MM.1S (cell line): Measurements from ENCODE around the gene RPA3.
A peak's percentile ranks its signal among the peaks of the same experiment; 100 is the strongest.

Source experiments
- DNase-seq: peaks from one replicate; pipeline ENCODE4 v3.0.0-alpha.2; 2015
- H2AFZ ChIP-seq: fragments of 300-600 bp; sonication (generic); 2 replicates; pipeline ENCODE4 v1.6.0; 2016; ENCODE audit warnings: antibody characterized with exemption, low read length
- H3F3A ChIP-seq: fragments of 300-600 bp; sonication (generic); 2 replicates; pipeline ENCODE4 v1.6.1; 2016; ENCODE audit warnings: mild to moderate bottlenecking, antibody characterized with exemption, low read length, moderate library complexity, mixed read lengths; ENCODE audit not compliant: insufficient read depth
- H3K27ac ChIP-seq: fragments of 300-600 bp; sonication (generic); 2 replicates; pipeline ENCODE4 v1.5.1; 2016; ENCODE audit warnings: mild to moderate bottlenecking, low read length
- H3K27me3 ChIP-seq: fragments of 300-600 bp; sonication (generic); replicated peaks from 2 replicates; pipeline ENCODE4 v1.6.0; 2016; ENCODE audit warnings: low read length; ENCODE audit not compliant: insufficient read depth
- H3K36me3 ChIP-seq: fragments of 300-600 bp; sonication (generic); replicated peaks from 2 replicates; pipeline ENCODE4 v1.6.1; 2016; ENCODE audit warnings: mild to moderate bottlenecking, low read length, mixed read lengths; ENCODE audit not compliant: insufficient read depth
- H3K4me1 ChIP-seq: fragments of 300-600 bp; sonication (generic); 2 replicates; pipeline ENCODE4 v1.6.1; 2016; ENCODE audit warnings: low read length, mixed read lengths
- H3K4me2 ChIP-seq: fragments of 300-600 bp; sonication (generic); 2 replicates; pipeline ENCODE4 v1.6.0; 2016; ENCODE audit warnings: low read depth, low read length
- H3K4me3 ChIP-seq: fragments of 300-600 bp; sonication (generic); 2 replicates; pipeline ENCODE4 v1.5.1; 2016; ENCODE audit warnings: low read length, mixed read lengths
- H3K79me2 ChIP-seq: fragments of 300-600 bp; sonication (generic); 2 replicates; pipeline ENCODE4 v1.6.1; 2016; ENCODE audit warnings: mixed run types, low read length, mixed read lengths
- H3K9ac ChIP-seq: fragments of 300-600 bp; sonication (generic); 2 replicates; pipeline ENCODE4 v1.6.1; 2016; ENCODE audit warnings: low read length, mixed read lengths
- H3K9me2 ChIP-seq: fragments of 300-600 bp; sonication (generic); replicated peaks from 2 replicates; pipeline ENCODE4 v1.6.1; 2016; ENCODE audit warnings: mild to moderate bottlenecking, low read length, mixed read lengths; ENCODE audit not compliant: insufficient read depth
- H3K9me3 ChIP-seq: fragments of 300-600 bp; sonication (generic); replicated peaks from 2 replicates; pipeline ENCODE4 v1.6.1; 2016; ENCODE audit warnings: mild to moderate bottlenecking, low read length, mixed read lengths; ENCODE audit not compliant: insufficient read depth
- H4K20me1 ChIP-seq: fragments of 300-600 bp; sonication (generic); 2 replicates; pipeline ENCODE4 v1.6.1; 2016; ENCODE audit warnings: mild to moderate bottlenecking, low read length, moderate library complexity, mixed read lengths; ENCODE audit not compliant: insufficient read depth
- EZH2 ChIP-seq: fragments of 300-600 bp; sonication (generic); optimal IDR thresholded peaks from 2 replicates; pipeline ENCODE3; 2017; ENCODE audit warnings: low read depth, mild to moderate bottlenecking, antibody characterized with exemption, low read length, mixed read lengths
- EZH2phosphoT487 ChIP-seq: fragments of 300-600 bp; sonication (generic); IDR thresholded peaks from 2 replicates; pipeline ENCODE4 v1.6.1; 2018; ENCODE audit warnings: antibody characterized with exemption, low read length
- TF ChIP-seq, protein P1 (sequence below): fragments of 300-600 bp; sonication (generic); IDR thresholded peaks from 2 replicates; pipeline ENCODE4 v1.5.1; 2016; ENCODE audit warnings: antibody characterized with exemption, low read length, mixed read lengths

RPA3 gene

DNA sequence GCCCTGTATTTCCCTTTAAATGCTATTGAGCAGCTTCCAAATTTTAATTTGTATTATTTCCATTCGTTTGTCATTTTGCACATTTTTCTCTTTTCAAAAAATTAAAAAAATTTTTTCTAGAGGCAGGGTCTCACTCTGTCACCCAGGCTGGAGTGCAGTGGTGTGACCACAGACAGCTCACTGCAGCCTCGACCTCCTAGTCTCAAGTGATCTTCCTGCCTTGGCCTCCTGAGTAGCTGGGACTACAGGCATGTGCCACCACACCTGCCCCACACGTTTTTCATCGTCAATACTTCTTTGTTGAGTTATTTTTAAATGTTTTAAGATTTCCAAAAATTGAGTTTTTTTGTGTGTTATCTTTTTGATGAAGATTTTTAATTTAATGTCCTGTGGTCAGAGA is 4.7 kb downstream of the RPA3 start:
- Histone ChIP-seq H3K4me3 (no peak overlapping the region), H3K27me3 (no peaks in the 10 kb centered on the region), H3K36me3 (no peaks in the 10 kb centered on the region), H3K9me2 (no peaks in the 10 kb centered on the region), H3K9ac (no peak overlapping the region), H3K4me2 (peak overlapping the region; percentile 23; the same call in 1 of the 2 replicates), H3K27ac (no peak overlapping the region), H2AFZ (no peak overlapping the region), H3K79me2 (no peaks in the 10 kb centered on the region), H4K20me1 (no peaks in the 10 kb centered on the region), H3K9me3 (no peaks in the 10 kb centered on the region), H3F3A (no peaks in the 10 kb centered on the region), H3K4me1 (peaks cover 12% of the 10 kb centered on the region)
- TF ChIP-seq EZH2 (no peak), EZH2phosphoT487 (no peak)
- TF ChIP-seq, protein P1, sequence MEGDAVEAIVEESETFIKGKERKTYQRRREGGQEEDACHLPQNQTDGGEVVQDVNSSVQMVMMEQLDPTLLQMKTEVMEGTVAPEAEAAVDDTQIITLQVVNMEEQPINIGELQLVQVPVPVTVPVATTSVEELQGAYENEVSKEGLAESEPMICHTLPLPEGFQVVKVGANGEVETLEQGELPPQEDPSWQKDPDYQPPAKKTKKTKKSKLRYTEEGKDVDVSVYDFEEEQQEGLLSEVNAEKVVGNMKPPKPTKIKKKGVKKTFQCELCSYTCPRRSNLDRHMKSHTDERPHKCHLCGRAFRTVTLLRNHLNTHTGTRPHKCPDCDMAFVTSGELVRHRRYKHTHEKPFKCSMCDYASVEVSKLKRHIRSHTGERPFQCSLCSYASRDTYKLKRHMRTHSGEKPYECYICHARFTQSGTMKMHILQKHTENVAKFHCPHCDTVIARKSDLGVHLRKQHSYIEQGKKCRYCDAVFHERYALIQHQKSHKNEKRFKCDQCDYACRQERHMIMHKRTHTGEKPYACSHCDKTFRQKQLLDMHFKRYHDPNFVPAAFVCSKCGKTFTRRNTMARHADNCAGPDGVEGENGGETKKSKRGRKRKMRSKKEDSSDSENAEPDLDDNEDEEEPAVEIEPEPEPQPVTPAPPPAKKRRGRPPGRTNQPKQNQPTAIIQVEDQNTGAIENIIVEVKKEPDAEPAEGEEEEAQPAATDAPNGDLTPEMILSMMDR: no peak
- no peak for DNase-seq

DNA sequence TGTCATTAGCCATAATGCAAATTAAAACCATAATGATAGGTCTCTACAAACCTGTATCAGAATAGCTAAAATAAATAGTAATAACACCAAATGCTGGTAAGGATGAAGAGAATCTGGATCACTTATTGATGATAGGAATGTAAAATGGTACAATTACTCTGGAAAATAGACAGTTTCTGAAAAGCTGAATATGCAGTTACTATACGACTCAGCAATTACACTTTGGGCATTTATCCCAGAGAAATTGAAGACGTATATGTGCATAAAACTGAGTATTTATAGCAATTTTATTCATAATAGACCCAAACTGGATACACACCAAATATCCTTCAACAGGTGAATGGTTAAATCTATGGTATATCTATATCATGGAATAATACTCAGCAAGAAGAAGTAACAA is 7.9 kb downstream of the RPA3 start:
- Histone ChIP-seq H4K20me1 (no peaks in the 10 kb centered on the region), H3K4me2 (no peak overlapping the region), H2AFZ (no peak overlapping the region), H3F3A (no peaks in the 10 kb centered on the region), H3K9me2 (no peaks in the 10 kb centered on the region), H3K27ac (no peak overlapping the region), H3K9ac (no peak overlapping the region), H3K4me3 (no peak overlapping the region), H3K4me1 (peaks cover 5% of the 10 kb centered on the region), H3K9me3 (no peaks in the 10 kb centered on the region), H3K79me2 (no peaks in the 10 kb centered on the region), H3K36me3 (no peaks in the 10 kb centered on the region), H3K27me3 (no peaks in the 10 kb centered on the region)
- no peak for DNase-seq
- TF ChIP-seq EZH2 (no peak), EZH2phosphoT487 (no peak)
- TF ChIP-seq, protein P1: no peak

DNA sequence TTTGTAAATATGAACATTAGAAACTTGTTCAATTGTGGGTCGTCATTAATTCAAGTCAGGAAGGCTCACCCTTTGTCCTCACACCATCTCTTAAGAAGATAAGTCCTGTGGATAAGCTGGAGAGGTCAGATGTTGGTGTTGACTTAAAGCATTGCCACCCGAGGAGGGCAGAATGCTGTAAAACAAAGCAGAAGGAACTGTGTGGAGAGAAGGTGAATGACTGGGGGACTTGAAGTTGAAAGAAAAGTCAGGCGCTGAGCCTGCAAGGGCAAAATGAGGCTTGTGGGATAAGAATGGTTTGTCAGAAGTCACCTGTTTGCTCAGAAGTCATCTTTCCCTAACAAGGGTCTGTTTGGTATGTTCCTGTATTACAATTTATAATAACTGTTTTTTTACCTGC is 9.1 kb downstream of the RPA3 start:
- H3K36me3 ChIP-seq: no peaks in the 10 kb centered on the region
- no peaks in the 10 kb centered on the region for H3K27me3 ChIP-seq
- no peaks in the 10 kb centered on the region for H3K9me3 ChIP-seq
- no peak overlapping the region for H3K9ac ChIP-seq
- H4K20me1 ChIP-seq: no peaks in the 10 kb centered on the region
- H3F3A ChIP-seq: no peaks in the 10 kb centered on the region
- no peak overlapping the region for H2AFZ ChIP-seq
- no peaks in the 10 kb centered on the region for H3K79me2 ChIP-seq
- TF ChIP-seq EZH2: no peak
- no peak for TF ChIP-seq EZH2phosphoT487
- TF ChIP-seq, protein P1: no peak
- H3K27ac ChIP-seq: no peak overlapping the region
- no peak overlapping the region for H3K4me3 ChIP-seq
- H3K4me1 ChIP-seq: no peaks in the 10 kb centered on the region; the same call in 1 of the 2 replicates
- H3K9me2 ChIP-seq: no peaks in the 10 kb centered on the region
- no peak overlapping the region for H3K4me2 ChIP-seq
- DNase-seq: no peak
